ENCODE results near the gene UBE2D2.

Gene UBE2D2

GRCh38 chr5:139649082-139649991, 88.2 kb downstream of the UBE2D2 start:
- DNase-seq: no peak

GRCh38 chr5:139650031-139650688, 89.0 kb downstream of the UBE2D2 start:
- DNase-seq: no peak

- DNase-seq: no peak
Measured at GRCh38 chr5:139650689-139651042, 89.5 kb downstream of the UBE2D2 start.

GRCh38 chr5:139651043-139651834, 90.1 kb downstream of the UBE2D2 start:
- no peak for DNase-seq

GRCh38 chr5:139651853-139652787, 91.0 kb downstream of the UBE2D2 start:
- no peak for DNase-seq

- no peak for DNase-seq
Measured at GRCh38 chr5:139652788-139653241, 91.7 kb downstream of the UBE2D2 start.

GRCh38 chr5:139653616-139654015, 92.5 kb downstream of the UBE2D2 start:
- no peak for DNase-seq

GRCh38 chr5:139654464-139654863, 93.3 kb downstream of the UBE2D2 start:
- DNase-seq: no peak

GRCh38 chr5:139654871-139655491, 93.8 kb downstream of the UBE2D2 start:
- no peak for DNase-seq

GRCh38 chr5:139655727-139656271, 94.7 kb downstream of the UBE2D2 start:
- no peak for DNase-seq

- no peak for DNase-seq
Measured at GRCh38 chr5:139657363-139658321, 96.5 kb downstream of the UBE2D2 start.

GRCh38 chr5:139658501-139658927, 97.4 kb downstream of the UBE2D2 start:
- DNase-seq: no peak

GRCh38 chr5:139658928-139659667, 98.0 kb downstream of the UBE2D2 start:
- DNase-seq: no peak

GRCh38 chr5:139659695-139660101, 98.6 kb downstream of the UBE2D2 start:
- no peak for DNase-seq

GRCh38 chr5:139660105-139660922, 99.2 kb downstream of the UBE2D2 start:
- no peak for DNase-seq

- DNase-seq: no peak
Measured at GRCh38 chr5:139660923-139661814, 100.0 kb downstream of the UBE2D2 start.

- DNase-seq: no peak
Measured at GRCh38 chr5:139662617-139663016, 101.5 kb downstream of the UBE2D2 start.
